Mesodermal cell (in vitro differentiated cells): ENCODE measurements around the gene NHLRC3. TPM values are rescaled to one million over a fixed set of nuclear protein-coding genes. Genes with fewer than 3 reads are reported as not detected.
"Not testable (repeated sequence)": the region's sequence is repeated elsewhere in the genome, so short reads cannot be mapped to it uniquely, and the experiment has no call there.

Source experiments
- H3K27ac ChIP-seq: 2 replicates; pipeline ENCODE4 v1.7.0; 2013; ENCODE audit warnings: mild to moderate bottlenecking, low read depth, low read length, moderate library complexity; ENCODE audit not compliant: severe bottlenecking
- H3K36me3 ChIP-seq: 2 replicates; pipeline ENCODE4 v1.7.1; 2013; ENCODE audit warnings: mild to moderate bottlenecking, low read length, moderate library complexity; ENCODE audit not compliant: control insufficient read depth, insufficient read depth
- H3K4me1 ChIP-seq: one replicate; pipeline ENCODE4 v1.7.1; 2013; ENCODE audit warnings: mild to moderate bottlenecking, low read length; ENCODE audit not compliant: insufficient read depth, control insufficient read depth, poor library complexity, severe bottlenecking
- H3K4me3 ChIP-seq: 2 replicates; pipeline ENCODE4 v1.7.0; 2013; ENCODE audit warnings: low read length, control low read depth, mild to moderate bottlenecking; ENCODE audit not compliant: insufficient read depth, poor library complexity, severe bottlenecking; ENCODE audit errors: extremely low read depth
- H3K9me3 ChIP-seq: 2 replicates; pipeline ENCODE4 v1.7.1; 2013; ENCODE audit warnings: mild to moderate bottlenecking, low read length, moderate library complexity; ENCODE audit not compliant: control insufficient read depth
- WGBS, 2 experiments: methylation state at CpG; one replicate each; pipeline ENCODE4 v1.1.5; 2013; ENCODE audit warnings: missing lambda C conversion rate in 2 of 2; ENCODE audit not compliant: insufficient coverage in 2 of 2; 5-methylcytosine and 5-hydroxymethylcytosine counted together
- polyA plus RNA-seq, 2 experiments: library from polyadenylated mRNA; stranded (reverse); fragments of 50-300 nt; gene quantifications; one replicate each; pipeline ENCODE4 v1.2.3, GENCODE V29; 2013

NHLRC3 gene
- polyA plus RNA-seq (2013, experiment 1 of 2) = 9.1 TPM
- 10.6 TPM for polyA plus RNA-seq (2013, experiment 2 of 2)

GRCh38 chr13:39037880-39038568 is at the start of gene NHLRC3, which contains the start of gene PROSER1:
NHLRC3 (plus strand) TSS chr13:39038456; CDS start chr13:39038640, 184 bp downstream.
PROSER1 (minus strand) TSS chr13:39038089; CDS start chr13:39037242, 847 bp downstream.
- Histone ChIP-seq H3K27ac (peak within 1 kb of the TSS; percentile 68), H3K4me3 (peak within 1 kb of the TSS; percentile 83), H3K4me1 (peaks cover 12% of the 10 kb centered on the region), H3K36me3 (peaks cover 5% of the 10 kb centered on the region), H3K9me3 (no peaks in the 10 kb centered on the region)
- 0% methylated on average over 29 to 40 of the region's 41 CpGs for WGBS, 2 experiments

- Histone ChIP-seq H3K9me3 (no peaks in the 10 kb centered on the region), H3K4me3 (no peak within 1 kb of the TSS), H3K4me1 (peaks cover 4% of the 10 kb centered on the region), H3K27ac (no peak within 1 kb of the TSS), H3K36me3 (no peaks in the 10 kb centered on the region)
Observed at GRCh38 chr13:38990693-38991092, 47.6 kb upstream of the NHLRC3 start, which contains the start of gene STOML3. STOML3 (minus strand) TSS chr13:38990831; CDS start chr13:38990721, 110 bp downstream.

- WGBS, 2 experiments = 75 to 93% methylated on average over 3 to 4 of the region's 4 CpGs
- no peak overlapping the region for H3K4me3 ChIP-seq
Observed at GRCh38 chr13:38993381-38993780, 44.9 kb upstream of the NHLRC3 start.

GRCh38 chr13:38998739-38999138 is 39.5 kb upstream of the NHLRC3 start:
- H3K4me1 ChIP-seq = no peaks in the 10 kb centered on the region
- H3K36me3 ChIP-seq = no peaks in the 10 kb centered on the region
- H3K9me3 ChIP-seq = no peaks in the 10 kb centered on the region
- no peak overlapping the region for H3K4me3 ChIP-seq
- H3K27ac ChIP-seq = no peak overlapping the region
- 89 to 100% methylated on average over 3 of the region's 3 CpGs for WGBS, 2 experiments

More at GRCh38 chr13:38993381-38993780, 44.9 kb upstream of the NHLRC3 start:
- no peak overlapping the region for H3K27ac ChIP-seq
- no peaks in the 10 kb centered on the region for H3K9me3 ChIP-seq
- no peaks in the 10 kb centered on the region for H3K36me3 ChIP-seq
- H3K4me1 ChIP-seq = no peaks in the 10 kb centered on the region

- H3K9me3 ChIP-seq, H3K27ac ChIP-seq, H3K4me1 ChIP-seq, H3K4me3 ChIP-seq: not testable (repeated sequence)
- WGBS, 2 experiments = 85 to 95% methylated on average over 4 to 20 of the region's 29 CpGs
- H3K36me3 ChIP-seq = peaks cover 36% of the 10 kb centered on the region
Observed at GRCh38 chr13:39006371-39007111, 31.7 kb upstream of the NHLRC3 start.

GRCh38 chr13:39012608-39013007 is 25.6 kb upstream of the NHLRC3 start:
- Histone ChIP-seq H3K9me3 (no peaks in the 10 kb centered on the region), H3K36me3 (peaks cover 80% of the 10 kb centered on the region), H3K27ac (no peak overlapping the region), H3K4me3 (no peak overlapping the region), H3K4me1 (no peaks in the 10 kb centered on the region)
- WGBS, 2 experiments = 67 to 84% methylated on average over 6 of the region's 7 CpGs

- no peaks in the 10 kb centered on the region for H3K9me3 ChIP-seq
- H3K36me3 ChIP-seq = peaks cover 76% of the 10 kb centered on the region
- H3K4me3 ChIP-seq = no peak overlapping the region
- WGBS, 2 experiments = 94 to 100% methylated on average over 5 of the region's 5 CpGs
- no peak overlapping the region for H3K27ac ChIP-seq
- H3K4me1 ChIP-seq = no peaks in the 10 kb centered on the region
Observed at GRCh38 chr13:39013462-39013861, 24.8 kb upstream of the NHLRC3 start.

GRCh38 chr13:39016087-39016486 is 22.2 kb upstream of the NHLRC3 start:
- Histone ChIP-seq H3K4me3 (no peak overlapping the region), H3K9me3 (no peaks in the 10 kb centered on the region), H3K4me1 (no peaks in the 10 kb centered on the region), H3K27ac (no peak overlapping the region), H3K36me3 (peaks cover 62% of the 10 kb centered on the region)
- 55% methylated on average over 1 of the region's 1 CpG; no CpG with 5 or more reads in 1 of the 2 experiments for WGBS, 2 experiments

GRCh38 chr13:39016787-39017186 is 21.5 kb upstream of the NHLRC3 start:
- no peak overlapping the region for H3K27ac ChIP-seq
- WGBS, 2 experiments = no CpG with 5 or more reads among the region's 2 CpGs
- H3K4me1 ChIP-seq = no peaks in the 10 kb centered on the region
- no peaks in the 10 kb centered on the region for H3K9me3 ChIP-seq
- H3K36me3 ChIP-seq = peaks cover 63% of the 10 kb centered on the region
- no peak overlapping the region for H3K4me3 ChIP-seq

GRCh38 chr13:39020853-39021462 is 17.3 kb upstream of the NHLRC3 start:
- Histone ChIP-seq H3K9me3 (no peaks in the 10 kb centered on the region), H3K36me3 (peaks cover 67% of the 10 kb centered on the region), H3K4me3 (no peak overlapping the region), H3K4me1 (no peaks in the 10 kb centered on the region), H3K27ac (no peak overlapping the region)
- WGBS, 2 experiments = 91 to 94% methylated on average over 2 to 3 of the region's 4 CpGs
